Thyroid gland (tissue), 4 donors: ENCODE data around the gene ZNF622.

Source experiments
- POLR2A ChIP-seq, 2 donors: fragments of 450-650 bp; IDR thresholded peaks; one replicate each; pipeline ENCODE4 v1.6.1; 2017; ENCODE audit warnings: antibody characterized with exemption in 2 of 2, mild to moderate bottlenecking in 2 of 2, moderate library complexity in 1 of 2
- TF ChIP-seq, protein P1 (sequence below), 6 experiments: fragments of 200-600 bp in 3 of 6; fragments of 450-650 bp in 3 of 6; sonication (generic) in 3 of 6; IDR thresholded peaks; one replicate each; pipeline ENCODE4 v1.5.1; 2016 to 2019; ENCODE audit warnings: antibody characterized with exemption in 6 of 6, mild to moderate bottlenecking in 2 of 6, inconsistent platforms in 1 of 6, moderate library complexity in 1 of 6

DNA sequence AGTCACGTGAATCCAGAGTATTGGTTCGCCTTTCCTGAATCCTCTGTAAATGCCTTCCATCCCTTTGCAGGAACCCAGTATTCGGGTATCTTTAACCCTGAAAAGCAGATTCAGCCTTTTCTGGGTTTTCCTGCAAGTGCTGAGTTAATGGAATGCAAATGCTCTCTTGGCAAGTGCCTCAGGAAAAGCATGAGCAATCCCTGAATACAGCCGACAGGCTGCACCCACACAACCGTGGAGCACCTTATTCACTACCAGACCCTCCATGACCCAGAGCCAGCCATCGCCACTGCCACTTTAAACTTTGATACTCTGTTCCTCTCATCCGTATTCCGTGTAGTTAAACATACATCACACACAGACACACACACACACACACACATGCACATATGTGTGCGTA is 54.4 kb downstream of the ZNF622 start:
- TF ChIP-seq, protein P1, sequence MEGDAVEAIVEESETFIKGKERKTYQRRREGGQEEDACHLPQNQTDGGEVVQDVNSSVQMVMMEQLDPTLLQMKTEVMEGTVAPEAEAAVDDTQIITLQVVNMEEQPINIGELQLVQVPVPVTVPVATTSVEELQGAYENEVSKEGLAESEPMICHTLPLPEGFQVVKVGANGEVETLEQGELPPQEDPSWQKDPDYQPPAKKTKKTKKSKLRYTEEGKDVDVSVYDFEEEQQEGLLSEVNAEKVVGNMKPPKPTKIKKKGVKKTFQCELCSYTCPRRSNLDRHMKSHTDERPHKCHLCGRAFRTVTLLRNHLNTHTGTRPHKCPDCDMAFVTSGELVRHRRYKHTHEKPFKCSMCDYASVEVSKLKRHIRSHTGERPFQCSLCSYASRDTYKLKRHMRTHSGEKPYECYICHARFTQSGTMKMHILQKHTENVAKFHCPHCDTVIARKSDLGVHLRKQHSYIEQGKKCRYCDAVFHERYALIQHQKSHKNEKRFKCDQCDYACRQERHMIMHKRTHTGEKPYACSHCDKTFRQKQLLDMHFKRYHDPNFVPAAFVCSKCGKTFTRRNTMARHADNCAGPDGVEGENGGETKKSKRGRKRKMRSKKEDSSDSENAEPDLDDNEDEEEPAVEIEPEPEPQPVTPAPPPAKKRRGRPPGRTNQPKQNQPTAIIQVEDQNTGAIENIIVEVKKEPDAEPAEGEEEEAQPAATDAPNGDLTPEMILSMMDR (IDR thresholded peaks at IDR 0.05) = no peak
- TF ChIP-seq POLR2A (IDR thresholded peaks at IDR 0.05) = no peak
